H1 (cell line): ENCODE results near the gene IGF2R. TPM values are rescaled to one million over a fixed set of nuclear protein-coding genes. Genes with fewer than 3 reads are reported as not detected.

Experiments
- CTCF ChIA-PET: fragments of 300-600 bp; sonication (Branson Sonifier 250); formaldehyde crosslinking; loops from one replicate; lab custom pipeline; 2021; ENCODE audit not compliant: partially characterized antibody; lab: Charles Lee
- POLR2A ChIA-PET: fragments of 300-600 bp; sonication (Branson Sonifier 250); formaldehyde crosslinking; loops from one replicate; lab custom pipeline; 2021; ENCODE audit warnings: inconsistent platforms; ENCODE audit not compliant: partially characterized antibody; lab: Charles Lee
- DNase-seq, 2 experiments: peaks; one replicate each; pipeline versions ENCODE4 v3.0.0 to v3.0.0-alpha.2; 2010 to 2022; ENCODE audit warnings: low spot score in 2 of 2, low read depth in 1 of 2, mixed read lengths in 1 of 2
- FAIRE-seq: peaks from 2 replicates; lab custom pipeline; 2011; peaks lifted over from hg19 to GRCh38; lab: Jason Lieb, UNC
- H2AFZ ChIP-seq: 2 replicates; pipeline ENCODE4 v1.8.1; 2012; ENCODE audit warnings: low read length, inconsistent platforms
- H2AK5ac ChIP-seq: 2 replicates; pipeline ENCODE4 v1.6.1; 2013; ENCODE audit warnings: low read depth, low read length
- H2BK120ac ChIP-seq: replicated peaks from 2 replicates; pipeline ENCODE3; 2013; ENCODE audit warnings: low read depth, low read length, inconsistent platforms
- H2BK12ac ChIP-seq: 2 replicates; pipeline ENCODE4 v1.6.1; 2013; ENCODE audit warnings: low read depth, low read length
- H2BK15ac ChIP-seq: 2 replicates; pipeline ENCODE4 v1.6.1; 2013; ENCODE audit warnings: low read length
- H2BK20ac ChIP-seq: 2 replicates; pipeline ENCODE4 v1.6.1; 2013; ENCODE audit warnings: low read length
- H2BK5ac ChIP-seq: 2 replicates; pipeline ENCODE4 v1.6.1; 2013; ENCODE audit warnings: low read depth, low read length
- H3K14ac ChIP-seq: 2 replicates; pipeline ENCODE4 v1.6.1; 2013; ENCODE audit warnings: inconsistent platforms; ENCODE audit not compliant: insufficient read length
- H3K18ac ChIP-seq: 2 replicates; pipeline ENCODE4 v1.6.1; 2013; ENCODE audit warnings: low read length; ENCODE audit errors: extremely low read depth
- H3K23ac ChIP-seq: 2 replicates; pipeline ENCODE4 v1.6.1; 2013; ENCODE audit warnings: inconsistent platforms; ENCODE audit not compliant: insufficient read length
- H3K23me2 ChIP-seq: 2 replicates; pipeline ENCODE4 v1.6.1; 2013; ENCODE audit warnings: low read depth, low read length
- H3K27ac ChIP-seq: 2 replicates; pipeline ENCODE4 v1.6.1; 2011; ENCODE audit warnings: low read depth, low read length, inconsistent platforms
- H3K27me3 ChIP-seq, 4 experiments: replicated peaks in 1 of 4; 1 replicate in 1 of 4; 2 replicates in 3 of 4; pipeline versions ENCODE4 v1.6.1 to v1.8.1; 2011 to 2013; ENCODE audit warnings: low read length in 3 of 4, mild to moderate bottlenecking in 3 of 4, inconsistent platforms in 2 of 4, mixed read lengths in 2 of 4, moderate library complexity in 1 of 4; ENCODE audit not compliant: control insufficient read depth in 3 of 4, insufficient read depth in 3 of 4; ENCODE audit errors: extremely low read depth in 1 of 4
- H3K36me3 ChIP-seq, 4 experiments: 2 replicates each; pipeline versions ENCODE4 v1.6.1 to v1.8.1; 2011 to 2013; ENCODE audit warnings: mild to moderate bottlenecking in 4 of 4, low read length in 3 of 4, moderate library complexity in 2 of 4, control low read depth in 1 of 4, inconsistent platforms in 1 of 4; ENCODE audit not compliant: insufficient read depth in 4 of 4, control insufficient read depth in 2 of 4
- H3K4ac ChIP-seq: replicated peaks from 2 replicates; pipeline ENCODE3; 2013; ENCODE audit warnings: low read length, low read depth, mixed read lengths, inconsistent platforms; ENCODE audit not compliant: insufficient read length
- H3K4me1 ChIP-seq, 4 experiments: replicated peaks in 1 of 4; 1 replicate in 1 of 4; 2 replicates in 3 of 4; pipeline versions ENCODE4 v1.6.1 to v1.8.1; 2011 to 2013; ENCODE audit warnings: low read length in 3 of 4, inconsistent platforms in 2 of 4, mixed read lengths in 1 of 4; ENCODE audit not compliant: insufficient read depth in 4 of 4, control insufficient read depth in 3 of 4
- H3K4me2 ChIP-seq, 2 experiments: 2 replicates each; pipeline versions ENCODE4 v1.6.1 to v1.8.1; 2011 to 2013; ENCODE audit warnings: low read depth in 2 of 2, low read length in 2 of 2, control low read depth in 1 of 2, inconsistent platforms in 1 of 2, mild to moderate bottlenecking in 1 of 2; ENCODE audit not compliant: insufficient read depth in 1 of 2
- H3K4me3 ChIP-seq, 4 experiments: fragments of 200-600, 300-600 bp in 1 of 4; sonication (generic), shearing (Covaris generic), sonication (Bioruptor Twin) in 1 of 4; 2 replicates each; pipeline versions ENCODE4 v1.5.1 to v1.8.1; 2011 to 2016; ENCODE audit warnings: low read length in 4 of 4, low read depth in 3 of 4, control low read depth in 2 of 4, inconsistent platforms in 2 of 4, mild to moderate bottlenecking in 2 of 4, mixed read lengths in 1 of 4, moderate library complexity in 1 of 4; ENCODE audit not compliant: insufficient read depth in 2 of 4; ENCODE audit errors: extremely low read depth in 1 of 4
- H3K56ac ChIP-seq: replicated peaks from 2 replicates; pipeline ENCODE3; 2013; ENCODE audit warnings: low read depth, mild to moderate bottlenecking, mixed read lengths, low read length, inconsistent platforms; ENCODE audit not compliant: insufficient read length
- H3K79me1 ChIP-seq: 2 replicates; pipeline ENCODE4 v1.6.1; 2013; ENCODE audit warnings: low read depth, low read length, control low read depth
- H3K79me2 ChIP-seq, 2 experiments: 2 replicates each; pipeline versions ENCODE4 v1.6.1 to v1.8.1; 2012 to 2013; ENCODE audit warnings: low read length in 2 of 2, mild to moderate bottlenecking in 2 of 2, inconsistent platforms in 1 of 2; ENCODE audit not compliant: insufficient read depth in 2 of 2, control insufficient read depth in 1 of 2
- H3K9ac ChIP-seq, 4 experiments: replicated peaks in 1 of 4; 1 replicate in 1 of 4; 2 replicates in 3 of 4; pipeline versions ENCODE4 v1.6.1 to v1.8.1; 2011 to 2013; ENCODE audit warnings: low read depth in 3 of 4, low read length in 3 of 4, control low read depth in 2 of 4, mild to moderate bottlenecking in 2 of 4, moderate library complexity in 2 of 4, inconsistent platforms in 1 of 4; ENCODE audit errors: extremely low read depth in 1 of 4
- H3K9me3 ChIP-seq, 2 experiments: 2 replicates each; pipeline versions ENCODE4 v1.6.1 to v1.8.1; 2012 to 2013; ENCODE audit warnings: mild to moderate bottlenecking in 2 of 2, moderate library complexity in 2 of 2, control low read depth in 1 of 2, inconsistent platforms in 1 of 2, low read depth in 1 of 2, low read length in 1 of 2, mixed read lengths in 1 of 2; ENCODE audit not compliant: insufficient read depth in 2 of 2
- H4K20me1 ChIP-seq, 2 experiments: replicated peaks in 1 of 2; 2 replicates each; pipeline versions ENCODE3 to v1.8.1; 2011 to 2013; ENCODE audit warnings: inconsistent platforms in 2 of 2, low read length in 2 of 2, mild to moderate bottlenecking in 1 of 2; ENCODE audit not compliant: insufficient read depth in 2 of 2, control insufficient read depth in 1 of 2
- H4K5ac ChIP-seq: 2 replicates; pipeline ENCODE4 v1.6.1; 2013; ENCODE audit warnings: low read length, low read depth, mixed read lengths, inconsistent platforms; ENCODE audit not compliant: insufficient read length
- H4K8ac ChIP-seq: 2 replicates; pipeline ENCODE4 v1.8.0; 2013; ENCODE audit warnings: mild to moderate bottlenecking, moderate library complexity, low read length, inconsistent platforms; ENCODE audit not compliant: insufficient read depth; ENCODE audit errors: extremely low read depth
- H4K91ac ChIP-seq: replicated peaks from 2 replicates; pipeline ENCODE3; 2013; ENCODE audit warnings: low read length, mixed read lengths, inconsistent platforms; ENCODE audit not compliant: insufficient read length
- CTBP2 ChIP-seq: IDR thresholded peaks from 2 replicates; pipeline ENCODE4 v1.7.0; 2011; ENCODE audit warnings: borderline replicate concordance, mild to moderate bottlenecking, moderate library complexity, mixed read lengths, low read length; ENCODE audit not compliant: insufficient read depth, insufficient read length
- GABPA ChIP-seq: IDR thresholded peaks from 2 replicates; pipeline ENCODE4 v1.6.1; 2011; ENCODE audit warnings: mild to moderate bottlenecking, low read length, moderate library complexity, borderline replicate concordance; ENCODE audit not compliant: insufficient read depth
- WGBS, 2 experiments: shearing (Covaris generic) in 1 of 2; methylation state at CpG; one replicate each; pipeline versions ENCODE4 v1.1.6 to v1.1.7; 2013 to 2015; ENCODE audit warnings: low lambda C conversion rate in 2 of 2, mixed read lengths in 2 of 2, inconsistent platforms in 1 of 2, low coverage in 1 of 2, missing lambda C conversion rate in 1 of 2; ENCODE audit not compliant: insufficient replicate concordance in 2 of 2, insufficient coverage in 1 of 2, insufficient read length in 1 of 2; ENCODE audit errors: extremely low coverage in 1 of 2, missing lambda C conversion rate in 1 of 2; 5-methylcytosine and 5-hydroxymethylcytosine counted together
- polyA plus RNA-seq, 7 experiments: library from polyadenylated mRNA; depleted of rRNA in 3 of 7; stranded (reverse) in 5 of 7; unstranded in 2 of 7; fragments of >200 nt in 5 of 7; fragments of 200-250 nt in 2 of 7; gene quantifications; 1 replicate in 5 of 7; 2 replicates in 1 of 7; 4 replicates in 1 of 7; pipeline versions ENCODE4 v1.2.1 to v1.2.3, GENCODE V29; 2011 to 2013; ENCODE audit warnings: missing spikeins in 2 of 7, mixed read lengths in 2 of 7
- total RNA-seq: library from RNA; stranded (reverse); fragmentation: NEBNext Ultra II Directional; extraction: Animal tissue kit (Norgen Biotek cat#: 25700); gene quantifications from 2 replicates; pipeline ENCODE4 v1.2.1, GENCODE V29; 2021
- TF ChIP-seq, protein P1 (sequence below): IDR thresholded peaks from 2 replicates; pipeline ENCODE4 v1.6.1; 2012; ENCODE audit warnings: low read length, inconsistent platforms

Gene IGF2R
- total and polyA plus RNA-seq, 2 of the 8 experiments (the other 6 are each of a cell fraction or from before 2014, with no cell fraction given), result 20.6 to 74.1 TPM

DNA sequence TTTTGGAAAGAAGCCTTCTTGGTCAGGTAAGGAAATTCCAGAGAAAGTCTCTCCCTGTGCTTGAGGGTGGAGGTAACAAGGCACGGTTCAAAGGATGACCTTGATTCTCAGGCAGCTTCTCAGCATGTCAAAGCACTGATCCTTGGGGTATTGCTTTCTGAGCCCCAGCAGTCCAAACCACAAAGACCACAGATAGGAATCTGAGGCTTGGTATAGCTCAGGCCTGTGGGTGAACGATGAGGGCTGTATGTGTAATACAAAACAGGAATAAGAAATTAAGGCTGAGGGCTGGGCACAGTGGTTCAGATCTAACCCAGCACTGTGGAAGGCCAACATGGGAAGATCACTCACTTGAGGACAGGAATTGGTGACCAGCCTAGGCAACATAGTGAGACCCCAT, 82.5 kb downstream of the IGF2R start:
- H3K18ac ChIP-seq, result no peak overlapping the region
- no peaks in the 10 kb centered on the region; the same call in 1 of the 2 replicates for H3K79me1 ChIP-seq
- H2AFZ ChIP-seq, result no peak overlapping the region
- FAIRE-seq (no peak), DNase-seq (no peak)
- no peak for TF ChIP-seq GABPA
- TF ChIP-seq, protein P1, sequence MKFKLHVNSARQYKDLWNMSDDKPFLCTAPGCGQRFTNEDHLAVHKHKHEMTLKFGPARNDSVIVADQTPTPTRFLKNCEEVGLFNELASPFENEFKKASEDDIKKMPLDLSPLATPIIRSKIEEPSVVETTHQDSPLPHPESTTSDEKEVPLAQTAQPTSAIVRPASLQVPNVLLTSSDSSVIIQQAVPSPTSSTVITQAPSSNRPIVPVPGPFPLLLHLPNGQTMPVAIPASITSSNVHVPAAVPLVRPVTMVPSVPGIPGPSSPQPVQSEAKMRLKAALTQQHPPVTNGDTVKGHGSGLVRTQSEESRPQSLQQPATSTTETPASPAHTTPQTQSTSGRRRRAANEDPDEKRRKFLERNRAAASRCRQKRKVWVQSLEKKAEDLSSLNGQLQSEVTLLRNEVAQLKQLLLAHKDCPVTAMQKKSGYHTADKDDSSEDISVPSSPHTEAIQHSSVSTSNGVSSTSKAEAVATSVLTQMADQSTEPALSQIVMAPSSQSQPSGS, result no peak
- TF ChIP-seq CTBP2, result no peak
- H4K8ac ChIP-seq, result no peak overlapping the region
- H3K4me2 ChIP-seq, result no peak overlapping the region
- H2BK15ac ChIP-seq, result no peak overlapping the region
- no peak overlapping the region for H3K14ac ChIP-seq
- no peaks in the 10 kb centered on the region for H3K79me2 ChIP-seq
- H2BK5ac ChIP-seq, result no peak overlapping the region
- no peaks in the 10 kb centered on the region for H3K27me3 ChIP-seq
- 82% methylated on average over 2 of the region's 2 CpGs; no CpG with 5 or more reads in 1 of the 2 experiments for WGBS, 2 experiments
- H3K4me1 ChIP-seq, result no peaks in the 10 kb centered on the region
- H3K4ac ChIP-seq, result no peak overlapping the region
- no peak overlapping the region for H2AK5ac ChIP-seq
- no peaks in the 10 kb centered on the region for H3K9me3 ChIP-seq
- no peak overlapping the region for H2BK12ac ChIP-seq
- CTCF ChIA-PET, result no interaction called here
- no peak overlapping the region for H2BK20ac ChIP-seq
- POLR2A ChIA-PET, result no interaction called here
- H3K23ac ChIP-seq, result no peak overlapping the region
- no peaks in the 10 kb centered on the region for H3K23me2 ChIP-seq
- no peak overlapping the region for H4K91ac ChIP-seq
- H3K36me3 ChIP-seq, result peaks cover 32 to 82% (median 69%) of the 10 kb centered on the region in 4 experiments
- no peak overlapping the region for H3K56ac ChIP-seq
- H3K27ac ChIP-seq, result no peak overlapping the region
- H4K5ac ChIP-seq, result no peak overlapping the region
- no peak overlapping the region for H3K4me3 ChIP-seq
- H4K20me1 ChIP-seq, result peaks cover 5 to 17% of the 10 kb centered on the region in 2 experiments
- H3K9ac ChIP-seq, result no peak overlapping the region
- no peak overlapping the region for H2BK120ac ChIP-seq
